HT1080 (cell line): ENCODE results near the gene CCDC157. TPM values are rescaled to one million over a fixed set of nuclear protein-coding genes. Genes with fewer than 3 reads are reported as not detected.

Experiments
- small RNA-seq: library from RNA; depleted of rRNA; stranded (forward); fragments of <200 nt; gene quantifications from one replicate; pipeline ENCODE3, GENCODE V24; 2014
- total RNA-seq: library from RNA; depleted of rRNA; stranded (reverse); fragments of >200 nt; shearing (Covaris generic); gene quantifications from 2 replicates; pipeline ENCODE4 v1.2.3, GENCODE V29; 2014; rRNA removed

The CCDC157 gene
- total RNA-seq, 1 experiment from 2014 or later: 3.1 TPM

Small RNAs within 50 kb of the gene (small RNA-seq; reads per million reads assigned to genes)
- gene AC004832.3 (not detected), gene RNU6-564P (not detected)

Other genes with a start within 250 kb of the CCDC157 start
- 7.7 and 8.8 TPM in 2 replicates for gene LIF, start 110.2 kb upstream of the CCDC157 start, total RNA-seq
- not detected in 2 replicates for gene OSM, start 90.2 kb upstream of the CCDC157 start, total RNA-seq
- gene CASTOR1, start 67.5 kb upstream of the CCDC157 start, total RNA-seq: 1.5 and 6.1 TPM in 2 replicates
- 11.1 and 12.9 TPM in 2 replicates for gene TBC1D10A, start 30.1 kb upstream of the CCDC157 start, total RNA-seq
- 54.1 and 133 TPM in 2 replicates for gene SF3A1, start 113 bp upstream of the CCDC157 start, total RNA-seq
- gene RNF215, start 30.4 kb downstream of the CCDC157 start, total RNA-seq: 13.8 and 14.6 TPM in 2 replicates
- gene SEC14L2, start 40.0 kb downstream of the CCDC157 start, total RNA-seq: 8.6 and 13.5 TPM in 2 replicates
- 37.1 and 60.4 TPM in 2 replicates for gene MTFP1, start 68.8 kb downstream of the CCDC157 start, total RNA-seq
- gene SEC14L3, start 115.0 kb downstream of the CCDC157 start, total RNA-seq: not detected in 2 replicates
- not detected in 2 replicates for gene SEC14L4, start 148.7 kb downstream of the CCDC157 start, total RNA-seq
- not detected in 2 replicates for gene SEC14L6, start 189.7 kb downstream of the CCDC157 start, total RNA-seq
- gene GAL3ST1, start 217.7 kb downstream of the CCDC157 start, total RNA-seq: not detected in 2 replicates
- gene PES1, start 234.9 kb downstream of the CCDC157 start, total RNA-seq: 178 and 181 TPM in 2 replicates